Measurements from ENCODE around the gene RNF182.
A peak's percentile ranks its signal among the peaks of the same experiment; 100 is the strongest.

RNF182 gene

DNA sequence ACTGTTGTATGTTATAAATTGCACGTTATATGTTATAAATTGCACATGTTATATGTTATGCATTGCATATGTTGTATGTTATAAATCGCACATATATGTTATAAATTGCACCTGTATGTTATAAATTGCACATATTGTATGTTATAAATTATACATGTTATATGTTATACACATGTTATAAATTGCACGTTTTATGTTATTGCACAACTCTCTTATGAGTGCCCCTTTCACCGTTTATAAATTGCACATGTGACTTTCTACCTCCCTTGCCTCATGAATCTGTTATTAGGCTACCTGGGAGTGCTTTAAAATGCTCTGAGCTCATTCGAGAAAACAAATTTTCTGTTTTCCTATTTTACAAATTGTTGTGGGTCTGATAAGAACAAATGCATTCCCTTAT, 84.1 kb downstream of the RNF182 start:
- H2BK15ac ChIP-seq (ENCODE audit: low read length): no peak overlapping the region
- H3K36me3 ChIP-seq (replicated peaks in 1 of 2; ENCODE audit: control insufficient read depth in 2 of 2, insufficient read depth in 2 of 2, low read length in 2 of 2): no peaks in the 10 kb centered on the region
- H4K91ac ChIP-seq (ENCODE audit: low read depth, low read length, poor library complexity): no peak overlapping the region
- no peak overlapping the region for H2AFZ ChIP-seq (ENCODE audit: low read length)
- H2BK12ac ChIP-seq (ENCODE audit: low read length): no peak overlapping the region
- H3K27ac ChIP-seq (replicated peaks; ENCODE audit: low read length): no peak overlapping the region
- H3K4me1 ChIP-seq (ENCODE audit: control insufficient read depth in 2 of 2, insufficient read depth in 1 of 2, low read depth in 1 of 2, low read length in 2 of 2): peaks cover 0 to 14% of the 10 kb centered on the region in 2 donors
- no peak overlapping the region for H4K8ac ChIP-seq (ENCODE audit: low read depth, low read length)
- H3K9me3 ChIP-seq (replicated peaks in 1 of 2; ENCODE audit: control insufficient read depth in 2 of 2, insufficient read depth in 1 of 2, low read depth in 1 of 2, low read length in 2 of 2): peaks cover 0 to 6% of the 10 kb centered on the region in 2 donors
- H2BK5ac ChIP-seq (ENCODE audit: low read length): no peak overlapping the region
- no peak for DNase-seq (ENCODE audit: low spot score)
- no peaks in the 10 kb centered on the region for H3K79me1 ChIP-seq (ENCODE audit: low read depth, low read length)
- no peak overlapping the region for H3K4me3 ChIP-seq (ENCODE audit: low read length in 2 of 2)
- peaks cover 0 to 3% (median 0%) of the 10 kb centered on the region in 3 experiments for H3K27me3 ChIP-seq (ENCODE audit: control insufficient read depth in 3 of 3, insufficient read depth in 3 of 3, low read depth in 1 of 3, low read length in 3 of 3)
- no peak overlapping the region for H3K4me2 ChIP-seq (ENCODE audit: insufficient read depth, low read length, poor library complexity, severe bottlenecking)
- H3K23ac ChIP-seq (ENCODE audit: low read depth, low read length, poor library complexity): no peak overlapping the region
- H3K18ac ChIP-seq (ENCODE audit: low read length): no peak overlapping the region
- H3K14ac ChIP-seq (ENCODE audit: low read length): no peak overlapping the region
- H3K4ac ChIP-seq (ENCODE audit: low read length): no peak overlapping the region
- no peak overlapping the region for H2AK5ac ChIP-seq (ENCODE audit: low read depth, low read length)
- H3K9ac ChIP-seq (ENCODE audit: low read depth, low read length, poor library complexity): no peak overlapping the region
- WGBS, 2 donors (ENCODE audit: extremely low coverage in 2 of 2, insufficient read length in 2 of 2, insufficient replicate concordance in 1 of 2): no CpG with 5 or more reads among the region's 5 CpGs
- H2BK120ac ChIP-seq (ENCODE audit: low read depth, low read length): no peak overlapping the region

GRCh38 chr6:14009431-14009830, 84.7 kb downstream of the RNF182 start:
- no peak overlapping the region for H4K8ac ChIP-seq (ENCODE audit: low read depth, low read length)
- H3K4me1 ChIP-seq (ENCODE audit: control insufficient read depth in 2 of 2, insufficient read depth in 1 of 2, low read depth in 1 of 2, low read length in 2 of 2): peaks cover 0 to 14% of the 10 kb centered on the region in 2 donors
- H2BK12ac ChIP-seq (ENCODE audit: low read length): no peak overlapping the region
- no peaks in the 10 kb centered on the region for H3K36me3 ChIP-seq (replicated peaks in 1 of 2; ENCODE audit: control insufficient read depth in 2 of 2, insufficient read depth in 2 of 2, low read length in 2 of 2)
- no peak overlapping the region for H2AFZ ChIP-seq (ENCODE audit: low read length)
- no peak overlapping the region for H2AK5ac ChIP-seq (ENCODE audit: low read depth, low read length)
- peaks cover 0 to 3% (median 0%) of the 10 kb centered on the region in 3 experiments for H3K27me3 ChIP-seq (ENCODE audit: control insufficient read depth in 3 of 3, insufficient read depth in 3 of 3, low read depth in 1 of 3, low read length in 3 of 3)
- no peak overlapping the region for H3K4me3 ChIP-seq (ENCODE audit: low read length in 2 of 2)
- no peak overlapping the region for H2BK15ac ChIP-seq (ENCODE audit: low read length)
- no peak overlapping the region for H4K91ac ChIP-seq (ENCODE audit: low read depth, low read length, poor library complexity)
- H3K23ac ChIP-seq (ENCODE audit: low read depth, low read length, poor library complexity): no peak overlapping the region
- no peak overlapping the region for H3K4ac ChIP-seq (ENCODE audit: low read length)
- H3K9me3 ChIP-seq (replicated peaks in 1 of 2; ENCODE audit: control insufficient read depth in 2 of 2, insufficient read depth in 1 of 2, low read depth in 1 of 2, low read length in 2 of 2): peaks cover 0 to 6% of the 10 kb centered on the region in 2 donors
- H2BK120ac ChIP-seq (ENCODE audit: low read depth, low read length): no peak overlapping the region
- H3K14ac ChIP-seq (ENCODE audit: low read length): no peak overlapping the region
- WGBS, 2 donors (ENCODE audit: extremely low coverage in 2 of 2, insufficient read length in 2 of 2, insufficient replicate concordance in 1 of 2): no CpG with 5 or more reads among the region's 3 CpGs
- no peak overlapping the region for H3K9ac ChIP-seq (ENCODE audit: low read depth, low read length, poor library complexity)
- no peaks in the 10 kb centered on the region for H3K79me1 ChIP-seq (ENCODE audit: low read depth, low read length)
- no peak overlapping the region for H2BK5ac ChIP-seq (ENCODE audit: low read length)
- no peak overlapping the region for H3K27ac ChIP-seq (replicated peaks; ENCODE audit: low read length)
- H3K4me2 ChIP-seq (ENCODE audit: insufficient read depth, low read length, poor library complexity, severe bottlenecking): no peak overlapping the region
- H3K18ac ChIP-seq (ENCODE audit: low read length): no peak overlapping the region
- DNase-seq (ENCODE audit: low spot score): peak; percentile 51

DNA sequence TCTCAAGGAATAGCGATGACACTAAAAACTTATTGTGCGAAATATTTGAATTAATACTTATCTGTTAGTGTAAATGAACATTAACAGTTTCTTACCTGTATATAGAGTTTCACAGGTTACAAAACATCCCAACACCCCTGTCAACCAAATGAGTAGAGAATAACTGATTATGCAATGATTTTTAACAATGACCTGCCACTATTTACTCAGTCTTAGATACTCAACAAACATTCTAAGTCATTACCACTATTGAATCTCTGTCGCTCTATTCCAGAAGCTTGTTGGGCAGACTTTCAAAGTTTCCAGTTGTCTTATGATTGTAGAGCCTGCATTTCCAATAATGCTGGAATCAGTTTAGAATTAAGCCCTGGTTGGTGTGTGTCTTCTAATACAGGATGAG, 85.5 kb downstream of the RNF182 start:
- WGBS, 2 donors (ENCODE audit: extremely low coverage in 2 of 2, insufficient read length in 2 of 2, insufficient replicate concordance in 1 of 2): no CpG with 5 or more reads among the region's 3 CpGs
- Histone ChIP-seq H3K23ac (ENCODE audit: low read depth, low read length, poor library complexity) (no peak overlapping the region), H3K27ac (replicated peaks; ENCODE audit: low read length) (no peak overlapping the region), H2BK15ac (ENCODE audit: low read length) (no peak overlapping the region), H3K9ac (ENCODE audit: low read depth, low read length, poor library complexity) (no peak overlapping the region), H2BK120ac (ENCODE audit: low read depth, low read length) (no peak overlapping the region), H3K9me3 (replicated peaks in 1 of 2; ENCODE audit: control insufficient read depth in 2 of 2, insufficient read depth in 1 of 2, low read depth in 1 of 2, low read length in 2 of 2) (peaks cover 0 to 6% of the 10 kb centered on the region in 2 donors), H4K91ac (ENCODE audit: low read depth, low read length, poor library complexity) (no peak overlapping the region), H3K27me3 (ENCODE audit: control insufficient read depth in 3 of 3, insufficient read depth in 3 of 3, low read depth in 1 of 3, low read length in 3 of 3) (peaks cover 0 to 3% (median 0%) of the 10 kb centered on the region in 3 experiments), H3K4me2 (ENCODE audit: insufficient read depth, low read length, poor library complexity, severe bottlenecking) (no peak overlapping the region), H2BK5ac (ENCODE audit: low read length) (no peak overlapping the region), H2AFZ (ENCODE audit: low read length) (no peak overlapping the region), H2BK12ac (ENCODE audit: low read length) (no peak overlapping the region), H3K79me1 (ENCODE audit: low read depth, low read length) (no peaks in the 10 kb centered on the region), H3K18ac (ENCODE audit: low read length) (no peak overlapping the region), H3K4ac (ENCODE audit: low read length) (no peak overlapping the region), H3K4me3 (ENCODE audit: low read length in 2 of 2) (no peak overlapping the region), H3K36me3 (replicated peaks in 1 of 2; ENCODE audit: control insufficient read depth in 2 of 2, insufficient read depth in 2 of 2, low read length in 2 of 2) (no peaks in the 10 kb centered on the region), H4K8ac (ENCODE audit: low read depth, low read length) (no peak overlapping the region), H3K4me1 (ENCODE audit: control insufficient read depth in 2 of 2, insufficient read depth in 1 of 2, low read depth in 1 of 2, low read length in 2 of 2) (peaks cover 0 to 12% of the 10 kb centered on the region in 2 donors), H2AK5ac (ENCODE audit: low read depth, low read length) (no peak overlapping the region), H3K14ac (ENCODE audit: low read length) (no peak overlapping the region)
- DNase-seq (ENCODE audit: low spot score): no peak

- Histone ChIP-seq H2BK5ac (ENCODE audit: low read length) (no peak overlapping the region), H3K9me3 (replicated peaks in 1 of 2; ENCODE audit: control insufficient read depth in 2 of 2, insufficient read depth in 1 of 2, low read depth in 1 of 2, low read length in 2 of 2) (peaks cover 0 to 6% of the 10 kb centered on the region in 2 donors), H2BK120ac (ENCODE audit: low read depth, low read length) (no peak overlapping the region), H3K79me1 (ENCODE audit: low read depth, low read length) (no peaks in the 10 kb centered on the region), H3K14ac (ENCODE audit: low read length) (no peak overlapping the region), H4K91ac (ENCODE audit: low read depth, low read length, poor library complexity) (no peak overlapping the region), H2AFZ (ENCODE audit: low read length) (no peak overlapping the region), H3K18ac (ENCODE audit: low read length) (no peak overlapping the region), H2AK5ac (ENCODE audit: low read depth, low read length) (peak overlapping the region; percentile 77), H3K4ac (ENCODE audit: low read length) (no peak overlapping the region), H4K8ac (ENCODE audit: low read depth, low read length) (no peak overlapping the region), H3K36me3 (replicated peaks in 1 of 2; ENCODE audit: control insufficient read depth in 2 of 2, insufficient read depth in 2 of 2, low read length in 2 of 2) (no peaks in the 10 kb centered on the region), H3K27ac (replicated peaks; ENCODE audit: low read length) (no peak overlapping the region), H3K4me2 (ENCODE audit: insufficient read depth, low read length, poor library complexity, severe bottlenecking) (no peak overlapping the region), H3K4me3 (ENCODE audit: low read length in 2 of 2) (no peak overlapping the region), H2BK12ac (ENCODE audit: low read length) (no peak overlapping the region), H3K27me3 (ENCODE audit: control insufficient read depth in 3 of 3, insufficient read depth in 3 of 3, low read depth in 1 of 3, low read length in 3 of 3) (peaks cover 0 to 7% (median 0%) of the 10 kb centered on the region in 3 experiments), H3K4me1 (ENCODE audit: control insufficient read depth in 2 of 2, insufficient read depth in 1 of 2, low read depth in 1 of 2, low read length in 2 of 2) (peaks cover 0 to 25% of the 10 kb centered on the region in 2 donors), H3K9ac (ENCODE audit: low read depth, low read length, poor library complexity) (no peak overlapping the region), H2BK15ac (ENCODE audit: low read length) (no peak overlapping the region), H3K23ac (ENCODE audit: low read depth, low read length, poor library complexity) (no peak overlapping the region)
- DNase-seq (ENCODE audit: low spot score): no peak
- 100% methylated on average over 2 of the region's 5 CpGs; no CpG with 5 or more reads in 1 of the 2 donors for WGBS, 2 donors (ENCODE audit: extremely low coverage in 2 of 2, insufficient read length in 2 of 2, insufficient replicate concordance in 1 of 2)
Observed at GRCh38 chr6:14012313-14013030, 87.7 kb downstream of the RNF182 start.

Data from neuronal stem cell (in vitro differentiated cells).